ENCODE results near the gene COMMD9. TPM values are rescaled to one million over a fixed set of nuclear protein-coding genes. Genes with fewer than 3 reads are reported as not detected.

Gene COMMD9
- total and polyA plus RNA-seq, 3 experiments from 2014 or later, result 63.6 to 76.1 (median 71.5) TPM

DNA sequence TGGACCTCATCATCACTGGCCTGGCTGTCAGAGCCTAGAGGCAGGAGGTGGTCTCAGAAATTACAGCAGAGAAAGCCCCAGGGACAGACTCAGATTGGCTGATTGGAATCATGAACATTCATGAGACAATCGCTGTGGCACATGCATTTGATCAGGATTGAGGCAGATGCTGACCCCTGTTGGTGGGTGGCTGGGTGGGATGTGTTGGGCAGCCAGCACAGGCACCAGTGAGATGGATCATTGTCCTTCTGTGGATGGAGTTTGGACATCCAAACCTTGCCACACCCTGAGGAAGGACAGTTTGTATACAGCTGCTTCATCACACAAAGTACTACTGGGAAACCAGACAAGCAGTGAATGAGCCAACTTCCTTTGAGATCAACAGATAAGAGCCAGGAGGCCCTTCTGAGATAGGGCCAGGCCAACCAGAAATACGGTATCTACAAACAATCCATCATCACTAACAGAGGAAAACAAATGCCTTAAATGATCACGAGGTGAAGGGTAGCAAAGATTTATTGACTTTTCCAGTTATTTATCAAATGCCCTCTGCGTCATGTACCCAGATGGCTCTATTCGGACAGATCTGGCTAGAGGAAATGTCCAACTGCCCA, 17.3 kb downstream of the COMMD9 start:
- no peak overlapping the region for H3K4me3 Mint-ChIP-seq
- DNase-seq, result no peak
- no peaks in the 10 kb centered on the region for H3K4me1 ChIP-seq (ENCODE audit: insufficient read depth, low read length)
- H3K27me3 ChIP-seq (ENCODE audit: insufficient read depth, low read length, poor library complexity, severe bottlenecking), result no peaks in the 10 kb centered on the region
- H3K27ac ChIP-seq (ENCODE audit: low read depth, low read length), result no peak overlapping the region
- H3K4me1 Mint-ChIP-seq, result no peaks in the 10 kb centered on the region
- H3K4me3 ChIP-seq (ENCODE audit: low read length), result no peak overlapping the region
- peaks cover 0 to 7% (median 5%) of the 10 kb centered on the region in 5 donors for H3K9me3 Mint-ChIP-seq
- peaks cover 33 to 63% (median 39%) of the 10 kb centered on the region in 3 donors for H3K36me3 Mint-ChIP-seq
- ChIA-PET CTCF (interaction anchor here (1.3 kb wide), 1 partner anchor 221 kb away, joined by 5 read pairs; no protein-coding TSS in a partner anchor), POLR2A (no interaction called here)
- H3K36me3 ChIP-seq (ENCODE audit: insufficient read depth, low read length), result peaks cover 12% of the 10 kb centered on the region
- H3K27me3 Mint-ChIP-seq, result no peaks in the 10 kb centered on the region
- H3K27ac Mint-ChIP-seq, result no peak overlapping the region
- no peaks in the 10 kb centered on the region for H3K9me3 ChIP-seq (ENCODE audit: low read length)

DNA sequence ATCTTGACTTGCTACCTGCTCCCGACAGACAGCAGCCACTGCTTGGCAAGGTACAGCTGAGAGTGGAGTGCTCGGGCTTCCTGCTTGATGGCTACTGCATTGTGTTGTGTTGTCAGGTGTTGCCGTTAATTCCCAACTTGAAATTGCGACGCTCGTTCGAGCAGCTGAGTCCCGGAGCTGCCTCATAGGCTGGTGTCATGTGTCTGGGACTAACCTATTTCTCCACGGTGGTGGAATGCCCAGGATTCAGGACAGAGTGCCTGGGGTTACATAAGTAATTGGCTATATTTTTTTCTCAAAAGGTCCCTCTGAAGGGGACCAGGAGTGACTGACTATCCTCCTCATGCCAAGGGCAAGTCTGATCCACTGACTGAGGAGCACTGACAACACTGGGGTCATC, 18.5 kb downstream of the COMMD9 start:
- Histone ChIP-seq H3K4me3 (ENCODE audit: low read length) (no peak overlapping the region), H3K9me3 (ENCODE audit: low read length) (no peaks in the 10 kb centered on the region), H3K27me3 (ENCODE audit: insufficient read depth, low read length, poor library complexity, severe bottlenecking) (no peaks in the 10 kb centered on the region), H3K36me3 (ENCODE audit: insufficient read depth, low read length) (peaks cover 11% of the 10 kb centered on the region), H3K4me1 (ENCODE audit: insufficient read depth, low read length) (no peaks in the 10 kb centered on the region), H3K27ac (ENCODE audit: low read depth, low read length) (no peak overlapping the region)
- no peaks in the 10 kb centered on the region for H3K4me1 Mint-ChIP-seq
- ChIA-PET CTCF (no interaction called here), POLR2A (no interaction called here)
- no peak for DNase-seq
- peaks cover 0 to 7% (median 5%) of the 10 kb centered on the region in 5 donors for H3K9me3 Mint-ChIP-seq
- no peak overlapping the region for H3K4me3 Mint-ChIP-seq
- H3K36me3 Mint-ChIP-seq, result peaks cover 33 to 54% (median 35%) of the 10 kb centered on the region in 3 donors
- H3K27me3 Mint-ChIP-seq, result peaks cover 0 to 2% of the 10 kb centered on the region in 2 donors
- H3K27ac Mint-ChIP-seq, result peak overlapping the region in 1 of 8 donors; percentile 61

DNA sequence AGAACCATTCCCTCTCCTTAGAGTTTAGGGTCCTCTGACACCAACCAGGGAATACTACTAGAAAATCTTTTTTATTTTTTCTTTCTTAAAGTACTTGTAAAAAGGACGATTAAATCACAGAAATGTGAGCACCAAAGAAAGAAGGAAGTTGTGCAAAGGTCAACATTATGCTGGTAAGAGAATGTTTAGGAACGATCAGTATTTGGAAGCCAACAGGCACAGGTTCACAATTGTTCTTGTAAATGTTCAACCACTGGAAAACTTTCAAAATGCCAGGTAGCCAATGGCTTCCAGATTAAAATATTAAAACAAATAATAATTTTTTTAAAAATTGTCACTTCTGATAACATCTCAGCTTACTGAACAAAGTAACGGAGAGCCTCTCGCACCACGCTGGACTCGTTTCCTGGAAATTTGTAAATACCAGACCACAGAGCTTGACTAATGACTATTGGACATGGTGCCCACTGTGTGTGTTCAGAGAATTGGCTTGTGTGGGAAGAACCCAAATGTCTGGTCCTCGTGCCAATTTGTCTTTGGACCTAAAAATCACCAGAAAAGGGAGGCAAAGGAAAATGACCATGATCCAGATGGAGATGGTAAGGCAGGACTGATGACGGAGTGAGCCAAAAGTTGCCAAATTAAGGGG, 20.8 kb downstream of the COMMD9 start:
- POLR2A ChIA-PET, result no interaction called here
- H3K4me3 ChIP-seq (ENCODE audit: low read length), result no peak overlapping the region
- Mint-ChIP-seq H3K9me3 (peaks cover 0 to 7% (median 5%) of the 10 kb centered on the region in 5 donors), H3K27ac (no peak overlapping the region), H3K36me3 (peaks cover 24 to 34% (median 28%) of the 10 kb centered on the region in 3 donors), H3K27me3 (peaks cover 2 to 7% of the 10 kb centered on the region in 2 donors), H3K4me1 (no peaks in the 10 kb centered on the region), H3K4me3 (no peak overlapping the region)
- H3K36me3 ChIP-seq (ENCODE audit: insufficient read depth, low read length), result no peaks in the 10 kb centered on the region
- H3K27ac ChIP-seq (ENCODE audit: low read depth, low read length), result no peak overlapping the region
- H3K4me1 ChIP-seq (ENCODE audit: insufficient read depth, low read length), result no peaks in the 10 kb centered on the region
- H3K27me3 ChIP-seq (ENCODE audit: insufficient read depth, low read length, poor library complexity, severe bottlenecking), result no peaks in the 10 kb centered on the region
- DNase-seq, result no peak
- CTCF ChIA-PET, result interaction anchor here (1.4 to 1.6 kb wide), 2 partner anchors 24 to 651 kb away, joined by 3 to 4 read pairs; partner anchors contain the start of gene FJX1
- no peaks in the 10 kb centered on the region for H3K9me3 ChIP-seq (ENCODE audit: low read length)

DNA sequence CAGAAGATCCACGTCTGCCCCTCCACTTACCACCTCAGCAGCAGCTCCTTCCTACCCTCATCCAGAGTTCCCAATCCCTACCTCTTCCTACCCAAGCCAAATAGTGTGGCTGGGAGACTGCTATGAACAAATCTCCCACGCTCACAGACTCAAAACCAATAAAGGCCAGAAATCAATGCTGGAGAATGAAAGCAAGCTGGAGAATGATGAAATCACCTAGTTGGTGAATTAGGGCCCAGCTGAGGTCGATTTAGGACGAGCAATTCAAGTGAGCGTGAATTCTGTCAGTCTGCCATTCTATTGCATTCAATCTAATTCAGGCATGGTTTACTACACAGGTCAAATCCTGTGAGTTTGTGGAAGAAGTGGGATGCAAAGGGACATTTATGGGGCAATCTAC, 22.5 kb downstream of the COMMD9 start:
- POLR2A ChIA-PET, result no interaction called here
- H3K36me3 Mint-ChIP-seq, result peaks cover 10 to 18% (median 16%) of the 10 kb centered on the region in 3 donors

DNA sequence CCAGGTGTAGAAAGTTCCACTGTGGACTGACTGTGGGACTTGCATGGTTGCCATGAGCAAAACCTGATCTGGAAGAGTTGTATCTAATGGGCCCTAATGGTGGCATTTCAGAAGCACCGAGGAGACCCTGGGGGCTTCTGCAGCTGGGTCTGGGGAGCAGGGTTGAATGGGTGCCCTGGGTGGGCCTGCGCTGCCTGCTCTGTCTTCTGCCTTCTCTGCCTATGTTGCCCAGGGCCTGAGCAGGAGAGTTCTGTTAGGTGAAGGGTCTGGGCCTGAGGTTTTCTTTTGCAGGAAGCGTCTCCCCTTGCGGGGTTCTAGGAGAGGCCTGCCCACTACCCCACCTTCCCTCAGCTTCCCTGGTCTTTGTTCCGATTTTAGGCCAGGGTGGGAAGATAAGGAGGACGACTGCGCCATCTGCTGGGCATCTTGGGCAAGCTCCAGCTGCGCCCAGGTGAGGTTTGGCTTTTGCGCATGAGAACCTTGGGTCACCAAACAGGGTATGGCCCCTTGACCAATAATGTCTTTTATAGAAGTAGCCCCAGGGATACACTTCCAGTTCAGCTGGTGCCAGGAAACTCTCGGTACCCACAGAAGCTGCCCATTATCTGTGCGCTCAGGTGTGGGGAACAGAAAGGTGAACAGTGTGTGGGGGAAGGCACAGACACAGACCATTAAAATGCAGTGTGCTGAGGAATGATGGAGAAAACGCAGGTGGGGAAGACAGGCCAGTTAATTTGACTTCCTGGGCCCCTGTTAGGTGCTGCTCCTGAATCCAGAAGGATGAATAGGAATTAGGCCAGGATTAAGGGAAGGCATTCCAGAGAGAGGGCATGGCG, 23.2 kb downstream of the COMMD9 start:
- Mint-ChIP-seq H3K27me3 (peaks cover 9 to 24% of the 10 kb centered on the region in 2 donors), H3K36me3 (peaks cover 3 to 11% (median 8%) of the 10 kb centered on the region in 3 donors), H3K9me3 (no peaks in the 10 kb centered on the region), H3K4me1 (no peaks in the 10 kb centered on the region), H3K27ac (no peak overlapping the region), H3K4me3 (no peak overlapping the region)
- POLR2A ChIA-PET, result no interaction called here
- DNase-seq, result peak in 4 of 5 donors; percentile 9 to 34 (median 27)
- H3K27ac ChIP-seq (ENCODE audit: low read depth, low read length), result no peak overlapping the region
- no peaks in the 10 kb centered on the region for H3K9me3 ChIP-seq (ENCODE audit: low read length)
- H3K36me3 ChIP-seq (ENCODE audit: insufficient read depth, low read length), result no peaks in the 10 kb centered on the region
- no peak overlapping the region for H3K4me3 ChIP-seq (ENCODE audit: low read length)
- CTCF ChIA-PET, result interaction anchor here (0.8 to 2.0 kb wide), 15 partner anchors 8 to 660 kb away, joined by 3 to 7 read pairs (median 4); partner anchors contain the start of genes COMMD9 and FJX1
- no peaks in the 10 kb centered on the region for H3K4me1 ChIP-seq (ENCODE audit: insufficient read depth, low read length)
- H3K27me3 ChIP-seq (ENCODE audit: insufficient read depth, low read length, poor library complexity, severe bottlenecking), result no peaks in the 10 kb centered on the region

More for the DNA sequence above, 22.5 kb downstream of the COMMD9 start:
- no peak for DNase-seq
- no peak overlapping the region for H3K27ac Mint-ChIP-seq
- Histone ChIP-seq H3K36me3 (ENCODE audit: insufficient read depth, low read length) (no peaks in the 10 kb centered on the region), H3K4me3 (ENCODE audit: low read length) (no peak overlapping the region), H3K27ac (ENCODE audit: low read depth, low read length) (no peak overlapping the region), H3K4me1 (ENCODE audit: insufficient read depth, low read length) (no peaks in the 10 kb centered on the region), H3K9me3 (ENCODE audit: low read length) (no peaks in the 10 kb centered on the region), H3K27me3 (ENCODE audit: insufficient read depth, low read length, poor library complexity, severe bottlenecking) (no peaks in the 10 kb centered on the region)
- H3K4me3 Mint-ChIP-seq, result no peak overlapping the region
- no peaks in the 10 kb centered on the region for H3K4me1 Mint-ChIP-seq
- H3K27me3 Mint-ChIP-seq, result peaks cover 4 to 16% of the 10 kb centered on the region in 2 donors
- CTCF ChIA-PET, result interaction anchor here (0.8 to 2.0 kb wide), 12 partner anchors 9 to 661 kb away, joined by 3 to 7 read pairs (median 4); partner anchors contain the start of gene FJX1
- H3K9me3 Mint-ChIP-seq, result no peaks in the 10 kb centered on the region

DNA sequence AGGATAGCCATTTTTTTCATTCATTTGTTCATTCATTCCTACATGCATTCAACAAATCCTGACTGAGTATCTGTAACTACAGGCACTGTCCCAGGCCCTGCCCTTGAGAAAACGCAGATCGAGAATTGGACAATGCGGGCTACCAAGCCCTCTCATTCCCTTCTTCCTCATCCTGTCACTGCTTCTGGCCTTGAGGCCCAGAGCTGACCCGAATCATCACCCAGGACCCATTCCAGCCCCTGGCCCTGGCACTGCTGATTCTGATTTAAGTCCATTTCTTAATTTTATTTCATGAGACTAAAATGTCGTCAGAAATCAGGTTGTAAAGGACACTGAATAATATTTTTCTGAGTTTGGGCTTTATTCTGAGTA, 24.3 kb downstream of the COMMD9 start:
- Histone ChIP-seq H3K36me3 (ENCODE audit: insufficient read depth, low read length) (no peaks in the 10 kb centered on the region), H3K9me3 (ENCODE audit: low read length) (no peaks in the 10 kb centered on the region), H3K27me3 (ENCODE audit: insufficient read depth, low read length, poor library complexity, severe bottlenecking) (no peaks in the 10 kb centered on the region), H3K4me3 (ENCODE audit: low read length) (no peak overlapping the region), H3K27ac (ENCODE audit: low read depth, low read length) (no peak overlapping the region), H3K4me1 (ENCODE audit: insufficient read depth, low read length) (no peaks in the 10 kb centered on the region)
- CTCF ChIA-PET, result interaction anchor here (1.4 to 1.7 kb wide), 3 partner anchors 15 to 654 kb away, joined by 3 to 5 read pairs (median 5); partner anchors contain the start of gene FJX1
- H3K9me3 Mint-ChIP-seq, result no peaks in the 10 kb centered on the region
- no peaks in the 10 kb centered on the region for H3K4me1 Mint-ChIP-seq
- DNase-seq, result no peak
- peaks cover 14 to 33% of the 10 kb centered on the region in 2 donors for H3K27me3 Mint-ChIP-seq
- H3K36me3 Mint-ChIP-seq, result peaks cover 0 to 3% (median 2%) of the 10 kb centered on the region in 3 donors
- no peak overlapping the region for H3K4me3 Mint-ChIP-seq
- POLR2A ChIA-PET, result no interaction called here
- no peak overlapping the region for H3K27ac Mint-ChIP-seq

DNA sequence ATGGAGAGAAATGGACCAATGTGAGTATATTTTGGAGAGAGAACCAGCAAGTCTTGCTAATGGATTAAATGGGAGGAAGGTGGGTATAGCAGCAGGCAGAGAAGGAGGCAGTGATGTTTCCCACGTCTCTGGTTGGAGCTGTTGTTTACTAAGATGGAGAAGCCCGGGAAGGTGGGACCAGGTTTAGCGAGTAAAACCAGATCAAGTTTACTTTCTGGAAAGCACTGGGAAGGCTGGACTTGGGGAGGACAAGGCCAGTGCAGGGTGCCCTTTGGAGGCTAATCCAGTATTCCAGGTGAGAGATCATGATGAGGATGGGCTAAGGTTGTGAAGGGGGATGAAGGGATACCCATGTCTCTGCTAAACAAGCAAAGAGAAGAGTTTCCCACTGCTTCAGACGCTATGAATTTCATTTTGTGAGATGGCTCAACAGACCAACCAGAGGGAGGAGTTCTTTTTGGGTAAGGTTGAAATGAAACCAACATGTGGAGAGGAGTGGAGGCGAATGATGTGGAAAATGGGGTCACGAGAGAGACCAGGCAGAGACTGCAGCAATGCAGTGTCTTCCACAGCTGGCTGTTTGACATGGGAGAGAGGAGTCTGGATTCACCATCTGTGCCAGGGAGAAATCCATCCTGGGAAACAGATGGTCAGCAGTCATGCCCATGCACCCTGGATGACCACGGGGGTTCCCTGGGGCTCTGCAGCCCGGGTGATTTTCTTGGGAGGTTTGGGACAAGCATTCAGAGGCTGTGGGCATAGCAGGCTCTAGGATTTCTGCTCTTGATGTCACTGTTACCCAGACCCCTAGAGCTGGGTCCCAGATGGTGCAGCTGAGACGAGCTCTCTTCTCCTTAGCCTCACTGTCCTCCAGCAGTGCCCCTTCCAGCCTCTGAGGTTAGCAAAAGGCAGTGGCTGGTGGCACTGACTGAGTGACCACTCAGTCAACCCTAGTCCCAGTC, 24.9 kb downstream of the COMMD9 start:
- ChIA-PET CTCF (interaction anchor here (1.2 kb wide), 1 partner anchor 12 kb away, joined by 3 read pairs; no protein-coding TSS in a partner anchor), POLR2A (no interaction called here)
- H3K27ac ChIP-seq (ENCODE audit: low read depth, low read length), result no peak overlapping the region
- Mint-ChIP-seq H3K4me3 (no peak overlapping the region), H3K27ac (no peak overlapping the region), H3K27me3 (peaks cover 17 to 36% of the 10 kb centered on the region in 2 donors), H3K36me3 (no peaks in the 10 kb centered on the region), H3K4me1 (no peaks in the 10 kb centered on the region), H3K9me3 (no peaks in the 10 kb centered on the region)
- no peaks in the 10 kb centered on the region for H3K9me3 ChIP-seq (ENCODE audit: low read length)
- H3K27me3 ChIP-seq (ENCODE audit: insufficient read depth, low read length, poor library complexity, severe bottlenecking), result no peaks in the 10 kb centered on the region
- no peaks in the 10 kb centered on the region for H3K36me3 ChIP-seq (ENCODE audit: insufficient read depth, low read length)
- no peaks in the 10 kb centered on the region for H3K4me1 ChIP-seq (ENCODE audit: insufficient read depth, low read length)
- no peak overlapping the region for H3K4me3 ChIP-seq (ENCODE audit: low read length)
- no peak for DNase-seq

Data from CD8-positive, alpha-beta memory T cell (primary cell).